HG02884 (cell line): ENCODE results near the gene OVOL3.

Experiments used
- ATAC-seq: cut with Tn5 transposase; IDR thresholded peaks from one replicate; pipeline ENCODE4 v1.9.1; 2021; ENCODE audit warnings: mild to moderate bottlenecking, moderate library complexity; ENCODE audit not compliant: unreplicated experiment

OVOL3 gene

GRCh38 chr19:36099166-36099785, 11.7 kb upstream of the OVOL3 start:
- no peak for ATAC-seq

GRCh38 chr19:36100476-36100875, 10.5 kb upstream of the OVOL3 start:
- no peak for ATAC-seq

GRCh38 chr19:36101550-36102327, 9.2 kb upstream of the OVOL3 start:
- no peak for ATAC-seq

- no peak for ATAC-seq
These were observed 7.8 kb upstream of the OVOL3 start for GRCh38 chr19:36103040-36103626.

- no peak for ATAC-seq
These were observed 6.9 kb upstream of the OVOL3 start for GRCh38 chr19:36103842-36104552.

GRCh38 chr19:36106441-36106840, 4.5 kb upstream of the OVOL3 start:
- no peak for ATAC-seq

- ATAC-seq = no peak
These were observed 4.0 kb upstream of the OVOL3 start for GRCh38 chr19:36106991-36107390.

GRCh38 chr19:36108684-36109083, 2.3 kb upstream of the OVOL3 start:
- no peak for ATAC-seq

- ATAC-seq = no peak
These were observed 227 bp downstream of the OVOL3 start for GRCh38 chr19:36111200-36111539.

GRCh38 chr19:36112678-36113077, 1.7 kb downstream of the OVOL3 start:
- no peak for ATAC-seq

- ATAC-seq = no peak
These were observed 2.5 kb downstream of the OVOL3 start for GRCh38 chr19:36113425-36113824.

GRCh38 chr19:36113894-36114720, 3.2 kb downstream of the OVOL3 start:
- no peak for ATAC-seq

GRCh38 chr19:36114721-36115452, 3.9 kb downstream of the OVOL3 start, which contains the start of gene POLR2I:
Gene POLR2I (minus strand): TSS chr19:36114875. CDS start chr19:36114856, 19 bp downstream.
- peak; percentile 78 for ATAC-seq

GRCh38 chr19:36115453-36116343, 4.8 kb downstream of the OVOL3 start, which contains the start of gene TBCB:
Gene TBCB (plus strand): TSS chr19:36115468. CDS start chr19:36115561, 93 bp downstream.
- ATAC-seq = no peak

GRCh38 chr19:36116344-36116637, 5.3 kb downstream of the OVOL3 start:
- ATAC-seq = no peak

GRCh38 chr19:36120092-36120983, 9.4 kb downstream of the OVOL3 start:
- no peak for ATAC-seq

GRCh38 chr19:36120984-36121358, 10.0 kb downstream of the OVOL3 start:
- no peak for ATAC-seq

- ATAC-seq = no peak
These were observed 10.7 kb downstream of the OVOL3 start for GRCh38 chr19:36121486-36122124.
